Endothelial cell of umbilical vein (primary cell): ENCODE data around the gene SDK2.

Source experiments
- CTCF ChIP-seq, 2 donors: IDR thresholded peaks; 1 replicate in 1 of 2; 2 replicates in 1 of 2; pipeline ENCODE4 v1.5.1; 2011; ENCODE audit warnings: low read length in 2 of 2, mild to moderate bottlenecking in 2 of 2, moderate library complexity in 2 of 2, control low read depth in 1 of 2, inconsistent platforms in 1 of 2, low read depth in 1 of 2; ENCODE audit not compliant: insufficient read depth in 1 of 2; ENCODE audit errors: extremely low read depth in 1 of 2
- POLR2A ChIP-seq: IDR thresholded peaks from 2 replicates; pipeline ENCODE4 v1.6.1; 2012; ENCODE audit warnings: low read depth, mild to moderate bottlenecking, control low read depth, low read length
- POLR2AphosphoS5 ChIP-seq: IDR thresholded peaks from 2 replicates; pipeline ENCODE4 v1.6.1; 2012; ENCODE audit warnings: low read depth, mild to moderate bottlenecking, control low read depth, low read length, moderate library complexity; ENCODE audit not compliant: insufficient read depth

- no peak for TF ChIP-seq CTCF (IDR thresholded peaks at IDR 0.05; ENCODE audit: extremely low read depth in 1 of 2, insufficient read depth in 1 of 2, low read depth in 1 of 2, low read length in 2 of 2)
- TF ChIP-seq POLR2A: no peak
- TF ChIP-seq POLR2AphosphoS5: no peak
Observed at GRCh38 chr17:73686961-73687360, 42.7 kb upstream of the SDK2 start.
